ENCODE measurements around the gene CFAP210.

The CFAP210 gene

GRCh38 chr2:169684135-169684565 is 10.1 kb downstream of the CFAP210 start:
- TF ChIP-seq CTCF (IDR thresholded peaks at IDR 0.05; ENCODE audit: borderline replicate concordance, insufficient read depth, low read depth, low read length), result no peak
- H3K4me3 ChIP-seq (ENCODE audit: low read depth, low read length), result no peak overlapping the region

GRCh38 chr2:169683425-169684134 is 10.6 kb downstream of the CFAP210 start:
- no peak overlapping the region for H3K4me3 ChIP-seq (ENCODE audit: low read depth, low read length)
- no peak for TF ChIP-seq CTCF (IDR thresholded peaks at IDR 0.05; ENCODE audit: borderline replicate concordance, insufficient read depth, low read depth, low read length)

- TF ChIP-seq CTCF (IDR thresholded peaks at IDR 0.05; ENCODE audit: borderline replicate concordance, insufficient read depth, low read depth, low read length), result no peak
- no peak overlapping the region for H3K4me3 ChIP-seq (ENCODE audit: low read depth, low read length)
These were observed 11.2 kb downstream of the CFAP210 start for GRCh38 chr2:169683054-169683424.

GRCh38 chr2:169676850-169677249 is 17.4 kb downstream of the CFAP210 start:
- no peak overlapping the region for H3K4me3 ChIP-seq (ENCODE audit: low read depth, low read length)
- no peak for TF ChIP-seq CTCF (IDR thresholded peaks at IDR 0.05; ENCODE audit: borderline replicate concordance, insufficient read depth, low read depth, low read length)

- no peak overlapping the region for H3K4me3 ChIP-seq (ENCODE audit: low read depth, low read length)
- TF ChIP-seq CTCF (IDR thresholded peaks at IDR 0.05; ENCODE audit: borderline replicate concordance, insufficient read depth, low read depth, low read length), result peak; percentile 35; the same call in 1 of the 2 replicates
These were observed 17.8 kb downstream of the CFAP210 start for GRCh38 chr2:169676357-169676756.

- H3K4me3 ChIP-seq (ENCODE audit: low read depth, low read length), result no peak overlapping the region
- no peak for TF ChIP-seq CTCF (IDR thresholded peaks at IDR 0.05; ENCODE audit: borderline replicate concordance, insufficient read depth, low read depth, low read length)
These were observed 20.3 kb downstream of the CFAP210 start for GRCh38 chr2:169673921-169674320.

GRCh38 chr2:169673106-169673505 is 21.1 kb downstream of the CFAP210 start:
- no peak for TF ChIP-seq CTCF (IDR thresholded peaks at IDR 0.05; ENCODE audit: borderline replicate concordance, insufficient read depth, low read depth, low read length)
- H3K4me3 ChIP-seq (ENCODE audit: low read depth, low read length), result no peak overlapping the region
